ENCODE data around the gene IQGAP2. TPM values are rescaled to one million over a fixed set of nuclear protein-coding genes. Genes with fewer than 3 reads are reported as not detected.

Gene IQGAP2
- total RNA-seq, 1 donor: 0.36 TPM

DNA sequence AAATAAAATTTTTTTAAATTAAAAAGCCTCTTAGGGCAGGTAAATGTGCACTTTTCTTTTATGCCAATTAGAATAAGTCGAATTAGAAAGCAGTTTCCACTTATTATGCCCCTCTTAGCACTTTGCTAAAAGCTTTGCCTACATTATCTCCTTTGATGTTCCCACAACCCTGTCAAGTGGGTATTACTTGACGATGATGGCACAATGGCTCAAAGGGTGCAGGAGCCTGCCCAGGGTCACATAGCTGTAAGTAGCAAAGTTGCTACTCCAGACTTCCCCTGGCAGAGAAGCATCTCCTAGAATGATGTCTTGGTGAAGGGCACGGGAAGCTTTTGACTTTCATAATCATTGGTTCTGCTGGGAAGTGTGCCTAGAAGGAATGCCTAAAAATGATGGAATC, 18.4 kb upstream of the IQGAP2 start:
- Histone ChIP-seq H3K9me3 (ENCODE audit: low read depth, low read length) (no peaks in the 10 kb centered on the region), H3K27me3 (ENCODE audit: insufficient read depth, low read length) (no peaks in the 10 kb centered on the region), H3K79me2 (ENCODE audit: insufficient read depth, low read length) (no peaks in the 10 kb centered on the region), H3K36me3 (ENCODE audit: insufficient read depth, low read length) (no peaks in the 10 kb centered on the region), H3K4me1 (ENCODE audit: insufficient read depth, low read length) (no peaks in the 10 kb centered on the region), H3K27ac (ENCODE audit: low read depth, low read length) (no peak overlapping the region), H4K20me1 (ENCODE audit: insufficient read depth, low read length) (no peaks in the 10 kb centered on the region), H3K4me3 (ENCODE audit: insufficient read depth, low read length) (no peak overlapping the region), H2AFZ (ENCODE audit: low read length) (no peak overlapping the region), H3K4me2 (ENCODE audit: insufficient read depth, low read length) (no peak overlapping the region)
- no peak for TF ChIP-seq CTCF (IDR thresholded peaks at IDR 0.05; ENCODE audit: extremely low read depth, low read depth, low read length)
- DNase-seq (ENCODE audit: insufficient read length, low spot score, missing footprints): no peak

DNA sequence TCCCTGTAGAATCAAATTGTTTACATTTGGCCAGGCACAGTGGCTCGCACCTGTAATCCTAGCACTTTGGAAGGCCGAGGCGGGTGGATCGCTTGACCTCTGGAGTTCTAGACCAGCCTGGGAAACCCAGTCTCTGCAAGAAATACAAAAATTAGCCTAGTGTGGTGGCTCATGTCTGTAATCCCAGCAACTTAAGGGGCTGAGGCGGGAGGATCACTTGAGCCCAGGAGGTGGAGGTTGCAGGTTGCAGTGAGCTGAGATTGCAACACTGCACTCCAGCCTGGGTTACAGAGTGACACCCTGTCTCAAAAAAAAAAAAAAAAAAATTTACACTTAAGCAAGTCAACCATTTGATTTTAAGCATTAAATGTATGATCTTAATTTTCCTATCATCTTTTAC, 17.5 kb upstream of the IQGAP2 start:
- no peak for DNase-seq (ENCODE audit: insufficient read length, low spot score, missing footprints)
- no peak overlapping the region for H3K27ac ChIP-seq (ENCODE audit: low read depth, low read length)
- no peaks in the 10 kb centered on the region for H3K9me3 ChIP-seq (ENCODE audit: low read depth, low read length)
- H3K79me2 ChIP-seq (ENCODE audit: insufficient read depth, low read length): no peaks in the 10 kb centered on the region
- no peak overlapping the region for H2AFZ ChIP-seq (ENCODE audit: low read length)
- no peaks in the 10 kb centered on the region for H3K27me3 ChIP-seq (ENCODE audit: insufficient read depth, low read length)
- H4K20me1 ChIP-seq (ENCODE audit: insufficient read depth, low read length): no peaks in the 10 kb centered on the region
- H3K4me2 ChIP-seq (ENCODE audit: insufficient read depth, low read length): no peak overlapping the region
- no peaks in the 10 kb centered on the region for H3K36me3 ChIP-seq (ENCODE audit: insufficient read depth, low read length)
- no peaks in the 10 kb centered on the region for H3K4me1 ChIP-seq (ENCODE audit: insufficient read depth, low read length)
- H3K4me3 ChIP-seq (ENCODE audit: insufficient read depth, low read length): no peak overlapping the region
- TF ChIP-seq CTCF (IDR thresholded peaks at IDR 0.05; ENCODE audit: extremely low read depth, low read depth, low read length): no peak

DNA sequence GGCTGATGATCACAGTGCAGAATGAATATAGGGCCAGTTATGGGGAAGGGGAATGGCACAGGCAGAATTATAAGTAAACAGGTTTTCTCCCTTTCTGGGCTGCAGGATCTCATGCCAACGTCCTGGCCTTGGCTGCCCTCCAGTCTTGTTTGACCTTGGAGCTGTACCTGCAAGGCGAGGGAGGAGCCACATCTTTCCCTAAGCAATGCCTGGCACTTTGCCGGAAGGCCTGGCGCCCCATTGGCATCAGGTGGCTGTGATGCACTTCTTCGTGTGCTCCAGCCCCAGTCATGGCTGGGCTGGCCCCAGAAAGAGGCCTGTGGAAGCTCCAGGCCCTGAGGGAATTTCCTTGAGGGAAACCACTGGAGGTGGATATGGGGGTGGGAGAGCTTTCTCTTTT, 16.7 kb upstream of the IQGAP2 start:
- Histone ChIP-seq H3K4me3 (ENCODE audit: insufficient read depth, low read length) (no peak overlapping the region), H3K36me3 (ENCODE audit: insufficient read depth, low read length) (no peaks in the 10 kb centered on the region), H3K4me2 (ENCODE audit: insufficient read depth, low read length) (no peak overlapping the region), H3K27me3 (ENCODE audit: insufficient read depth, low read length) (no peaks in the 10 kb centered on the region), H2AFZ (ENCODE audit: low read length) (no peak overlapping the region), H3K27ac (ENCODE audit: low read depth, low read length) (no peak overlapping the region), H3K9me3 (ENCODE audit: low read depth, low read length) (no peaks in the 10 kb centered on the region), H4K20me1 (ENCODE audit: insufficient read depth, low read length) (no peaks in the 10 kb centered on the region), H3K79me2 (ENCODE audit: insufficient read depth, low read length) (no peaks in the 10 kb centered on the region), H3K4me1 (ENCODE audit: insufficient read depth, low read length) (no peaks in the 10 kb centered on the region)
- DNase-seq (ENCODE audit: insufficient read length, low spot score, missing footprints): no peak
- TF ChIP-seq CTCF (IDR thresholded peaks at IDR 0.05; ENCODE audit: extremely low read depth, low read depth, low read length): no peak

- no peaks in the 10 kb centered on the region for H3K9me3 ChIP-seq (ENCODE audit: low read depth, low read length)
- H3K27me3 ChIP-seq (ENCODE audit: insufficient read depth, low read length): no peaks in the 10 kb centered on the region
- no peaks in the 10 kb centered on the region for H3K36me3 ChIP-seq (ENCODE audit: insufficient read depth, low read length)
- H3K4me1 ChIP-seq (ENCODE audit: insufficient read depth, low read length): no peaks in the 10 kb centered on the region
- H3K4me3 ChIP-seq (ENCODE audit: insufficient read depth, low read length): no peak overlapping the region
- no peak overlapping the region for H3K4me2 ChIP-seq (ENCODE audit: insufficient read depth, low read length)
- DNase-seq (ENCODE audit: insufficient read length, low spot score, missing footprints): no peak
- TF ChIP-seq CTCF (IDR thresholded peaks at IDR 0.05; ENCODE audit: extremely low read depth, low read depth, low read length): no peak
- no peaks in the 10 kb centered on the region for H3K79me2 ChIP-seq (ENCODE audit: insufficient read depth, low read length)
- H2AFZ ChIP-seq (ENCODE audit: low read length): no peak overlapping the region
- H4K20me1 ChIP-seq (ENCODE audit: insufficient read depth, low read length): no peaks in the 10 kb centered on the region
- H3K27ac ChIP-seq (ENCODE audit: low read depth, low read length): no peak overlapping the region
Observed at GRCh38 chr5:76388236-76388635, 14.8 kb upstream of the IQGAP2 start.

Data from osteoblast (primary cell).